Measurements from ENCODE around the gene SLC35F1. TPM values are rescaled to one million over a fixed set of nuclear protein-coding genes. Genes with fewer than 3 reads are reported as not detected.

The SLC35F1 gene
- total RNA-seq, 1 donor from 2014 or later, result 24.3 TPM

- TF ChIP-seq EZH2 (IDR thresholded peaks at IDR 0.05) (no peak), EZH2phosphoT487 (IDR thresholded peaks at IDR 0.05) (no peak)
- TF ChIP-seq, protein P1, sequence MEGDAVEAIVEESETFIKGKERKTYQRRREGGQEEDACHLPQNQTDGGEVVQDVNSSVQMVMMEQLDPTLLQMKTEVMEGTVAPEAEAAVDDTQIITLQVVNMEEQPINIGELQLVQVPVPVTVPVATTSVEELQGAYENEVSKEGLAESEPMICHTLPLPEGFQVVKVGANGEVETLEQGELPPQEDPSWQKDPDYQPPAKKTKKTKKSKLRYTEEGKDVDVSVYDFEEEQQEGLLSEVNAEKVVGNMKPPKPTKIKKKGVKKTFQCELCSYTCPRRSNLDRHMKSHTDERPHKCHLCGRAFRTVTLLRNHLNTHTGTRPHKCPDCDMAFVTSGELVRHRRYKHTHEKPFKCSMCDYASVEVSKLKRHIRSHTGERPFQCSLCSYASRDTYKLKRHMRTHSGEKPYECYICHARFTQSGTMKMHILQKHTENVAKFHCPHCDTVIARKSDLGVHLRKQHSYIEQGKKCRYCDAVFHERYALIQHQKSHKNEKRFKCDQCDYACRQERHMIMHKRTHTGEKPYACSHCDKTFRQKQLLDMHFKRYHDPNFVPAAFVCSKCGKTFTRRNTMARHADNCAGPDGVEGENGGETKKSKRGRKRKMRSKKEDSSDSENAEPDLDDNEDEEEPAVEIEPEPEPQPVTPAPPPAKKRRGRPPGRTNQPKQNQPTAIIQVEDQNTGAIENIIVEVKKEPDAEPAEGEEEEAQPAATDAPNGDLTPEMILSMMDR (IDR thresholded peaks at IDR 0.05), result no peak
- no peaks in the 10 kb centered on the region for H3F3A ChIP-seq (ENCODE audit: low read depth)
- H3K9ac ChIP-seq, result no peak overlapping the region
- no peak overlapping the region for H3K4me2 ChIP-seq
- no peak overlapping the region for H3K27ac ChIP-seq
- H3K9me3 Mint-ChIP-seq, result peaks cover 2% of the 10 kb centered on the region
- peaks cover 13% of the 10 kb centered on the region for H3K27me3 Mint-ChIP-seq (ENCODE audit: insufficient read depth, low read depth)
- H3K36me3 ChIP-seq, result no peaks in the 10 kb centered on the region
- no peak overlapping the region for H2AFZ ChIP-seq (replicated peaks)
- H3K79me2 ChIP-seq (ENCODE audit: low read depth), result no peaks in the 10 kb centered on the region
- no peak for DNase-seq (ENCODE audit: low spot score)
- H3K4me1 Mint-ChIP-seq, result peaks cover 11% of the 10 kb centered on the region
- peaks cover 27% of the 10 kb centered on the region for H3K36me3 Mint-ChIP-seq
- no peaks in the 10 kb centered on the region for H3K9me3 ChIP-seq (ENCODE audit: low read depth)
- H3K4me3 Mint-ChIP-seq, result no peak overlapping the region
- H3K27me3 ChIP-seq, result no peaks in the 10 kb centered on the region
- no peak overlapping the region for H3K4me3 ChIP-seq
- no peak overlapping the region for H3K27ac Mint-ChIP-seq
- no peaks in the 10 kb centered on the region for H3K4me1 ChIP-seq
- no peaks in the 10 kb centered on the region for H4K20me1 ChIP-seq (ENCODE audit: low read depth)
These were observed 381.5 kb downstream of the SLC35F1 start for GRCh38 chr6:118288355-118289124.

DNA sequence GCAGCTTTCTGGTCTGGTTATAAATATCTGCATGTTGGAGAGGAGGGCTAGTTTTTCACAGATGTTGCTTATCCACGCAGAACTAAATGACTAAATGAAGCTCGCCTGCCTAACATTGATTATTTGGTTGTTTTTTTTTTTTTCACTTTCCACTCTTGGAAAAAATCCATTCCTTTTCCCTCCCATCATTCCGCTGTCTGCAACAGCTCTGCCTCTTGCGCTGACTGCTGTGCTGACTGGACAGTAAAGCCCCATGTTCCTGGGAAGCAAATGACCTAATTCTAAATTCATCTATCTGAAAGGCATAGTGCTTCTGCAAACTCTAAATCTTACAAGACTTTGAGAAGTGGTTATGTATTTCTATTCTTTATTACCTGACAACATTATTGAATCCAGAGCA lies 385.5 kb downstream of the SLC35F1 start:
- DNase-seq (ENCODE audit: low spot score), result no peak
- Mint-ChIP-seq H3K4me1 (peaks cover 14% of the 10 kb centered on the region), H3K27me3 (ENCODE audit: insufficient read depth, low read depth) (peaks cover 8% of the 10 kb centered on the region), H3K4me3 (no peak overlapping the region), H3K36me3 (peaks cover 22% of the 10 kb centered on the region), H3K9me3 (peaks cover 2% of the 10 kb centered on the region), H3K27ac (no peak overlapping the region)
- H4K20me1 ChIP-seq (ENCODE audit: low read depth), result no peaks in the 10 kb centered on the region
- no peaks in the 10 kb centered on the region for H3K9me3 ChIP-seq (ENCODE audit: low read depth)
- H3K27ac ChIP-seq, result no peak overlapping the region
- H3K4me2 ChIP-seq, result no peak overlapping the region
- H3F3A ChIP-seq (ENCODE audit: low read depth), result no peaks in the 10 kb centered on the region
- TF ChIP-seq, protein P1 (IDR thresholded peaks at IDR 0.05), result no peak
- TF ChIP-seq EZH2 (IDR thresholded peaks at IDR 0.05) (no peak), EZH2phosphoT487 (IDR thresholded peaks at IDR 0.05) (no peak)
- no peaks in the 10 kb centered on the region for H3K27me3 ChIP-seq
- H2AFZ ChIP-seq (replicated peaks), result no peak overlapping the region
- H3K4me3 ChIP-seq, result no peak overlapping the region
- H3K4me1 ChIP-seq, result no peaks in the 10 kb centered on the region
- H3K79me2 ChIP-seq (ENCODE audit: low read depth), result no peaks in the 10 kb centered on the region
- H3K36me3 ChIP-seq, result no peaks in the 10 kb centered on the region
- no peak overlapping the region for H3K9ac ChIP-seq

DNA sequence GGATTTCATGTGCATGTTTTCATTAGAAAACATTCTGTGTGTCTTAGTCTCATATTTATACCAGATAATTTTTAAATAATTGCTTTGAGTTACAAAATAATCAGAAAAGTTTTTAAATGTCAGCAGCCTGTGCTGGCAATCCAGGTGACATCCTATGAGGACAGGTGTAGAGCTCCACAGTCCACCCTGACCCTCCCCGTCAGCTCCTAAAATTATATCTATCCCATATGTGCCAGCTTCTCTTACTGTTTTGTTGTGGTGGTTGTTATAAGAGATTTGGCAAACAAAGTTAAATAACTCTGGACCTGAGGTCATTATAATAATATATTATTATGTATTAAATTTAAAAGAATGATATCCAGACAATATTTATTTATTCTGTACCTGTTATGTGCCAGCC lies 387.8 kb downstream of the SLC35F1 start:
- Histone ChIP-seq H4K20me1 (ENCODE audit: low read depth) (no peaks in the 10 kb centered on the region), H3K4me3 (no peak overlapping the region), H3K4me1 (no peaks in the 10 kb centered on the region), H3K9ac (no peak overlapping the region), H3K27ac (no peak overlapping the region), H3K4me2 (no peak overlapping the region), H2AFZ (replicated peaks) (no peak overlapping the region), H3K79me2 (ENCODE audit: low read depth) (no peaks in the 10 kb centered on the region), H3K36me3 (no peaks in the 10 kb centered on the region), H3K9me3 (ENCODE audit: low read depth) (no peaks in the 10 kb centered on the region), H3K27me3 (no peaks in the 10 kb centered on the region), H3F3A (ENCODE audit: low read depth) (no peaks in the 10 kb centered on the region)
- Mint-ChIP-seq H3K4me1 (peaks cover 23% of the 10 kb centered on the region), H3K27me3 (ENCODE audit: insufficient read depth, low read depth) (peaks cover 6% of the 10 kb centered on the region), H3K27ac (no peak overlapping the region), H3K4me3 (no peak overlapping the region), H3K36me3 (peaks cover 25% of the 10 kb centered on the region), H3K9me3 (no peaks in the 10 kb centered on the region)
- TF ChIP-seq EZH2phosphoT487 (IDR thresholded peaks at IDR 0.05), result no peak
- TF ChIP-seq, protein P1 (IDR thresholded peaks at IDR 0.05), result no peak
- no peak for DNase-seq (ENCODE audit: low spot score)
